PFSK-1 (cell line): ENCODE data around the gene C3.

ENCODE experiments used
- POLR2AphosphoS5 ChIP-seq: IDR thresholded peaks from 2 replicates; pipeline ENCODE4 v1.6.1; 2012; ENCODE audit warnings: low read depth, mild to moderate bottlenecking, control low read depth, low read length, moderate library complexity
- SIN3A ChIP-seq: IDR thresholded peaks from 2 replicates; pipeline ENCODE4 v1.6.1; 2012; ENCODE audit warnings: mild to moderate bottlenecking, low read length, moderate library complexity, borderline replicate concordance; ENCODE audit not compliant: insufficient read depth

- no peak for TF ChIP-seq POLR2AphosphoS5
- TF ChIP-seq SIN3A: no peak
Observed at GRCh38 chr19:6712231-6712630, 8.2 kb downstream of the C3 start.
